ENCODE measurements around the gene TFEC. TPM values are rescaled to one million over a fixed set of nuclear protein-coding genes. Genes with fewer than 3 reads are reported as not detected.

Gene TFEC
- total and polyA plus RNA-seq, 2 donors (not counting 3 experiments of a cell fraction or from before 2014, with no cell fraction given) = 3.6 to 7.9 TPM

- DNase-seq (ENCODE audit: low read depth, low spot score) = no peak
- no peak overlapping the region for H3K4me2 ChIP-seq (ENCODE audit: insufficient read depth, low read length)
- ChIA-PET CTCF (interaction anchor here (0.6 to 2.4 kb wide), 5 partner anchors 10 to 475 kb away, joined by 3 to 5 read pairs (median 3); no protein-coding TSS in a partner anchor), POLR2A (no interaction called here)
- TF ChIP-seq CTCF (IDR thresholded peaks at IDR 0.05; ENCODE audit: extremely low read depth in 1 of 2, insufficient read depth in 1 of 2, low read depth in 1 of 2, low read length in 2 of 2) = no peak
- no peak for TF ChIP-seq GATA2 (IDR thresholded peaks at IDR 0.05; ENCODE audit: insufficient read depth, insufficient read length, low read depth, low read length)
- TF ChIP-seq JUN (IDR thresholded peaks at IDR 0.05; ENCODE audit: borderline replicate concordance, insufficient read depth, insufficient read length, low read depth) = no peak
- TF ChIP-seq MYC (IDR thresholded peaks at IDR 0.05; ENCODE audit: low read depth, low read length) = no peak
- no peak for TF ChIP-seq FOS (IDR thresholded peaks at IDR 0.05; ENCODE audit: borderline replicate concordance, insufficient read depth, low read length)
- TF ChIP-seq POLR2AphosphoS5 (IDR thresholded peaks at IDR 0.05; ENCODE audit: insufficient read depth, low read depth, low read length) = no peak
- no peak for TF ChIP-seq POLR2A (IDR thresholded peaks at IDR 0.05; ENCODE audit: low read depth, low read length)
- TF ChIP-seq EZH2 (IDR thresholded peaks at IDR 0.05; ENCODE audit: borderline replicate concordance, low read depth, low read length, severe bottlenecking) = no peak
- no peak for TF ChIP-seq MAX (IDR thresholded peaks at IDR 0.05; ENCODE audit: insufficient read depth, insufficient read length)
- FAIRE-seq = no peak
- no peaks in the 10 kb centered on the region for H3K79me2 ChIP-seq (ENCODE audit: control insufficient read depth, insufficient read depth, low read length)
- no peaks in the 10 kb centered on the region for H3K4me1 ChIP-seq (ENCODE audit: control insufficient read depth, extremely low read depth, insufficient read depth, low read length)
- H3K27ac ChIP-seq (ENCODE audit: insufficient read depth, low read depth, low read length) = no peak overlapping the region
- no peak overlapping the region for H3K4me3 ChIP-seq (replicated peaks in 1 of 3; ENCODE audit: insufficient read depth in 1 of 3, low read depth in 1 of 3, low read length in 3 of 3)
- H3K36me3 ChIP-seq (ENCODE audit: control insufficient read depth in 2 of 2, extremely low read depth in 1 of 2, insufficient read depth in 2 of 2, low read length in 2 of 2) = no peaks in the 10 kb centered on the region
- H4K20me1 ChIP-seq (replicated peaks; ENCODE audit: control insufficient read depth, extremely low read depth, insufficient read depth, low read length) = no peaks in the 10 kb centered on the region
- no peaks in the 10 kb centered on the region for H3K27me3 ChIP-seq (ENCODE audit: control insufficient read depth in 2 of 2, insufficient read depth in 2 of 2, low read length in 2 of 2)
- no peaks in the 10 kb centered on the region for H3K9me3 ChIP-seq (replicated peaks; ENCODE audit: control insufficient read depth, insufficient read depth, low read length)
- intact Hi-C loops (cut with micrococcal nuclease) = no loop called here
- dilution Hi-C loops (cut with MboI; ENCODE audit: extremely low pct_ligation_motif_present, low sequenced_read_pairs) = no loop called here
- no peak overlapping the region for H2AFZ ChIP-seq (ENCODE audit: low read depth, low read length)
- H3K9ac ChIP-seq (replicated peaks; ENCODE audit: extremely low read depth, insufficient read depth, low read length) = no peak overlapping the region
- no TSS peak for BruUV-seq (replicated peaks)
- no peaks in the 10 kb centered on the region for H3K9me1 ChIP-seq (replicated peaks; ENCODE audit: control insufficient read depth, extremely low read depth, insufficient read depth, low read length)
These were observed 110.2 kb downstream of the TFEC start for GRCh38 chr7:115920367-115920766.
